IMR-90 (cell line): ENCODE measurements around the gene SLF2. TPM values are rescaled to one million over a fixed set of nuclear protein-coding genes. Genes with fewer than 3 reads are reported as not detected.

Experiments
- ATAC-seq: fragments of 200-7000 bp; cut with Tn5 transposase; 2 replicates; pipeline ENCODE4 v1.9.1; 2020; ENCODE audit warnings: low read depth, mild to moderate bottlenecking, moderate library complexity
- BruUV-seq: library from RNA; stranded (reverse); fragments of 400-500 nt; replicated peaks from 2 replicates; lab custom pipeline; 2021; lab: Mats Ljungman, UMichigan
- CTCF ChIA-PET: fragments of 300-600 bp; formaldehyde crosslinking; extraction: SDS; loops from one replicate; lab custom pipeline; 2021; ENCODE audit warnings: antibody characterized with exemption; lab: Yijun Ruan, JAX
- POLR2A ChIA-PET: fragments of 300-600 bp; sonication (Branson Sonifier 250); formaldehyde crosslinking; loops from one replicate; lab custom pipeline; 2022; ENCODE audit warnings: antibody characterized with exemption; ENCODE audit not compliant: unreplicated experiment; lab: Charles Lee
- DNase-seq: peaks from one replicate; pipeline ENCODE4 v3.0.0; 2013
- H2AFZ ChIP-seq: replicated peaks from 2 replicates; pipeline ENCODE3; 2013; ENCODE audit warnings: low read length, mild to moderate bottlenecking; ENCODE audit not compliant: poor library complexity
- H2AK5ac ChIP-seq: 2 replicates; pipeline ENCODE4 v1.6.1; 2013; ENCODE audit warnings: low read depth, low read length, inconsistent platforms
- H2AK9ac ChIP-seq: replicated peaks from 2 replicates; pipeline ENCODE3; 2013; ENCODE audit warnings: mild to moderate bottlenecking, low read depth, low read length, moderate library complexity; ENCODE audit not compliant: poor library complexity
- H2BK120ac ChIP-seq: 2 replicates; pipeline ENCODE4 v1.6.1; 2013; ENCODE audit warnings: low read depth, low read length, inconsistent platforms
- H2BK15ac ChIP-seq: 3 replicates; pipeline ENCODE4 v1.6.1; 2013; ENCODE audit warnings: low read depth, low read length, inconsistent platforms
- H2BK20ac ChIP-seq: 2 replicates; pipeline ENCODE4 v1.6.1; 2013; ENCODE audit warnings: low read depth, mild to moderate bottlenecking, inconsistent platforms, low read length, moderate library complexity
- H2BK5ac ChIP-seq: 2 replicates; pipeline ENCODE4 v1.6.1; 2013; ENCODE audit warnings: mild to moderate bottlenecking, low read depth, low read length, inconsistent platforms; ENCODE audit not compliant: poor library complexity, severe bottlenecking
- H3K14ac ChIP-seq: replicated peaks from 2 replicates; pipeline ENCODE4 v1.6.1; 2013; ENCODE audit warnings: low read depth, low read length, inconsistent platforms
- H3K18ac ChIP-seq: 2 replicates; pipeline ENCODE4 v1.6.1; 2013; ENCODE audit warnings: low read depth, low read length, control low read depth
- H3K23ac ChIP-seq: 2 replicates; pipeline ENCODE4 v1.6.1; 2013; ENCODE audit warnings: low read depth, low read length, inconsistent platforms
- H3K27ac ChIP-seq: 2 replicates; pipeline ENCODE4 v1.5.1; 2013; ENCODE audit warnings: mild to moderate bottlenecking, control low read depth, low read length; ENCODE audit not compliant: insufficient read depth
- H3K27me3 ChIP-seq: 2 replicates; pipeline ENCODE4 v1.6.1; 2013; ENCODE audit warnings: low read length; ENCODE audit not compliant: control insufficient read depth, insufficient read depth
- H3K36me3 ChIP-seq: 2 replicates; pipeline ENCODE4 v1.6.1; 2013; ENCODE audit warnings: low read length, mixed read lengths; ENCODE audit not compliant: control insufficient read depth, insufficient read depth
- H3K4ac ChIP-seq: 2 replicates; pipeline ENCODE4 v1.6.1; 2013; ENCODE audit warnings: low read depth, low read length, inconsistent platforms
- H3K4me1 ChIP-seq: 2 replicates; pipeline ENCODE4 v1.6.1; 2013; ENCODE audit warnings: low read length, mixed read lengths; ENCODE audit not compliant: control insufficient read depth, insufficient read depth
- H3K4me2 ChIP-seq: 2 replicates; pipeline ENCODE4 v1.6.1; 2013; ENCODE audit warnings: low read depth, mild to moderate bottlenecking, control low read depth, low read length, moderate library complexity
- H3K4me3 ChIP-seq: 2 replicates; pipeline ENCODE4 v1.5.1; 2013; ENCODE audit warnings: low read depth, mild to moderate bottlenecking, control low read depth, low read length, moderate library complexity; ENCODE audit not compliant: insufficient read depth
- H3K56ac ChIP-seq: 2 replicates; pipeline ENCODE4 v1.6.1; 2013; ENCODE audit warnings: low read length, inconsistent platforms; ENCODE audit not compliant: insufficient read depth; ENCODE audit errors: extremely low read depth
- H3K79me1 ChIP-seq, 2 experiments: 2 replicates each; pipeline ENCODE4 v1.6.1; 2013; ENCODE audit warnings: low read length in 2 of 2, inconsistent platforms in 1 of 2, low read depth in 1 of 2
- H3K9ac ChIP-seq: 2 replicates; pipeline ENCODE4 v1.6.1; 2013; ENCODE audit warnings: low read depth, low read length, control low read depth
- H3K9me1 ChIP-seq: 2 replicates; pipeline ENCODE4 v1.6.1; 2013; ENCODE audit warnings: low read length, inconsistent platforms; ENCODE audit not compliant: insufficient read depth
- H3K9me3 ChIP-seq: 2 replicates; pipeline ENCODE4 v1.6.1; 2013; ENCODE audit warnings: low read length; ENCODE audit not compliant: control insufficient read depth, insufficient read depth
- H4K20me1 ChIP-seq: 2 replicates; pipeline ENCODE4 v1.6.1; 2013; ENCODE audit warnings: low read length, inconsistent platforms; ENCODE audit not compliant: insufficient read depth
- H4K5ac ChIP-seq: 2 replicates; pipeline ENCODE4 v1.6.1; 2013; ENCODE audit warnings: mild to moderate bottlenecking, low read depth, low read length, control low read depth
- H4K8ac ChIP-seq, 2 experiments: 2 replicates each; pipeline ENCODE4 v1.6.1; 2013; ENCODE audit warnings: low read depth in 2 of 2, low read length in 2 of 2, control low read depth in 1 of 2, inconsistent platforms in 1 of 2
- H4K91ac ChIP-seq: 2 replicates; pipeline ENCODE4 v1.6.1; 2013; ENCODE audit warnings: low read depth, low read length, inconsistent platforms; ENCODE audit not compliant: insufficient read depth
- CEBPB ChIP-seq: IDR thresholded peaks from 2 replicates; pipeline ENCODE4 v1.6.1; 2012; ENCODE audit warnings: low read depth, low read length, improper control_type of control experiment
- POLR2A ChIP-seq: IDR thresholded peaks from 2 replicates; pipeline ENCODE4 v1.6.1; 2012; ENCODE audit warnings: mild to moderate bottlenecking, low read depth, low read length
- WGBS, 2 experiments: methylation state at CpG; one replicate each; pipeline versions ENCODE4 v1.1.5 to v1.1.7; 2013; ENCODE audit warnings: missing lambda C conversion rate in 2 of 2; ENCODE audit not compliant: insufficient read length in 1 of 2; ENCODE audit errors: extremely low coverage in 2 of 2; 5-methylcytosine and 5-hydroxymethylcytosine counted together
- dilution Hi-C: fragments of 300-500 bp; cut with HindIII; formaldehyde crosslinking; loops from one replicate; pipeline ENCODE4 v1.14.3; 2018; ENCODE audit warnings: low sequenced_read_pairs; ENCODE audit not compliant: unreplicated experiment
- in situ Hi-C: fragments of 300-500 bp; cut with MboI; formaldehyde crosslinking; loops from 3 replicates; pipeline ENCODE4 v1.14.3; 2019; ENCODE audit warnings: low sequenced_read_pairs, inconsistent platforms, mixed read lengths
- intact Hi-C: fragments of 100-400 bp; cut with micrococcal nuclease; formaldehyde crosslinking; loops from 2 replicates; pipeline ENCODE4 v1.10.0; 2022
- polyA plus RNA-seq, 3 experiments: library from polyadenylated mRNA; depleted of rRNA; stranded (reverse); fragments of >200 nt; gene quantifications; 2 replicates each; pipeline ENCODE4 v1.2.3, GENCODE V29; 2012; ENCODE audit warnings: low replicate concordance in 1 of 3
- total RNA-seq: library from RNA; depleted of rRNA; stranded (reverse); fragments of >200 nt; gene quantifications from 2 replicates; pipeline ENCODE4 v1.2.3, GENCODE V29; 2012

SLF2 gene
- total and polyA plus RNA-seq, 2 of the 4 experiments (the other 2 are of a cell fraction): 8.5 to 21.7 TPM

DNA sequence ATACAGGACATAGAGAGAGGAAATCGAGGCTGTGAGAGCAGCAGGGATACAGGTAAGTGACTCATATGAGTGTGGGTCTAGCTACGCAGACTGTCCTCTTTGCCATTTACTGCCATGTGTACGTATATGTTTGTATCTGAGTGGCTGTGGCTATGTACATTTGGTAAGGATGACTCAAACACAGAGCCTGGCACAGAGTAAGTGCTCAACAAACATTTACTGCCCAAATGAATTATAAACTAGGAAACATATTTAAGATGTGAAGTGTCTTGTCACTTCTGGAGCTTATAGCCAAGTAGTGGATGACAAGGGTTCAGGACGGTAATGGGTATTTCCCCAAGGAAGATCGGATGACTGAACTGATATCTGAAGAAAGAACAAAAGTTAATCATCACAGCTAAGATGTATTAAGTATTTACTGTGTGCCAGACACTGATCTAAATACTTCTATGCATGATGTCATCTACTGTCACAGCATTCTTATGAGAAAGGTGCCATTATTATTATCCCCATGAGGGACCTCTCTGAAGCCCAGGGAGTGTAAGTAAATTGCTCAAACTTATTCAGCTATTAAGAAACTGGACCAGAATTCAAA lies 68.5 kb downstream of the SLF2 start:
- POLR2A ChIA-PET: no interaction called here
- no peak overlapping the region for H3K4me2 ChIP-seq
- no peak overlapping the region for H2BK20ac ChIP-seq
- no peak overlapping the region for H3K23ac ChIP-seq
- H2BK120ac ChIP-seq: no peak overlapping the region
- CTCF ChIA-PET: no interaction called here
- intact Hi-C loops: no loop called here
- H2BK15ac ChIP-seq: no peak overlapping the region
- no peak overlapping the region for H3K27ac ChIP-seq
- peaks cover 3% of the 10 kb centered on the region for H4K20me1 ChIP-seq
- no peak overlapping the region for H4K8ac ChIP-seq
- H3K36me3 ChIP-seq: peaks cover 35% of the 10 kb centered on the region
- H3K9me3 ChIP-seq: no peaks in the 10 kb centered on the region
- no peak overlapping the region for H4K5ac ChIP-seq
- no peak overlapping the region for H3K18ac ChIP-seq
- dilution Hi-C loops: no loop called here
- no peak overlapping the region for H2AK5ac ChIP-seq
- DNase-seq: no peak
- no CpG with 5 or more reads among the region's 5 CpGs for WGBS, 2 experiments
- peaks cover 12 to 22% of the 10 kb centered on the region in 2 experiments; a peak in 3 of 4 replicates for H3K79me1 ChIP-seq
- no peaks in the 10 kb centered on the region for H3K4me1 ChIP-seq
- no peak overlapping the region for H3K14ac ChIP-seq
- in situ Hi-C loops: no loop called here
- BruUV-seq: no TSS peak
- ATAC-seq: no peak
- H3K56ac ChIP-seq: no peak overlapping the region
- no peak overlapping the region for H3K9ac ChIP-seq
- no peak overlapping the region for H3K4me3 ChIP-seq
- H2AK9ac ChIP-seq: no peak overlapping the region
- no peaks in the 10 kb centered on the region for H3K27me3 ChIP-seq
- no peak overlapping the region for H2BK5ac ChIP-seq
- H4K91ac ChIP-seq: no peak overlapping the region
- H2AFZ ChIP-seq: no peak overlapping the region
- H3K4ac ChIP-seq: no peak overlapping the region
- TF ChIP-seq CEBPB (no peak), POLR2A (no peak)
- H3K9me1 ChIP-seq: peaks cover 9% of the 10 kb centered on the region
